Sigmoid colon (tissue), 7 donors: ENCODE data around the gene PLCD1. TPM values are rescaled to one million over a fixed set of nuclear protein-coding genes. Genes with fewer than 3 reads are reported as not detected.

Source experiments
- DNase-seq: peaks from one replicate; pipeline ENCODE4 v3.0.0-alpha.2; 2019
- H3K27ac ChIP-seq, 4 donors: fragments of 200-600 bp; sonication (generic); one replicate each; pipeline ENCODE4 v1.5.1; 2016 to 2019; ENCODE audit warnings: mild to moderate bottlenecking in 1 of 4
- H3K27me3 ChIP-seq, 3 donors: fragments of 200-600 bp; sonication (generic); one replicate each; pipeline ENCODE4 v1.5.1; 2019; ENCODE audit warnings: mild to moderate bottlenecking in 1 of 3
- H3K36me3 ChIP-seq, 4 donors: fragments of 200-600 bp; sonication (generic); one replicate each; pipeline ENCODE4 v1.5.1; 2016 to 2019
- H3K4me1 ChIP-seq, 4 donors: fragments of 200-600 bp; sonication (generic); one replicate each; pipeline ENCODE4 v1.5.1; 2017 to 2019
- H3K4me3 ChIP-seq, 4 donors: fragments of 200-600 bp; sonication (generic); one replicate each; pipeline ENCODE4 v1.5.1; 2017 to 2019; ENCODE audit warnings: mild to moderate bottlenecking in 2 of 4, moderate library complexity in 1 of 4
- H3K9me3 ChIP-seq, 4 donors: fragments of 200-600 bp in 3 of 4; sonication (generic) in 3 of 4; one replicate each; pipeline versions ENCODE4 v1.5.1 to v1.6.1; 2013 to 2019
- CTCF ChIP-seq, 4 experiments: fragments of 450-650 bp in 3 of 4; fragments of 200-600 bp in 1 of 4; IDR thresholded peaks; one replicate each; pipeline ENCODE4 v1.5.1; 2016 to 2019; ENCODE audit warnings: antibody characterized with exemption in 4 of 4, mild to moderate bottlenecking in 3 of 4, moderate library complexity in 2 of 4
- EP300 ChIP-seq, 4 donors: sonication (generic); formaldehyde crosslinking; IDR thresholded peaks; one replicate each; pipeline ENCODE4 v1.6.1; 2017; ENCODE audit warnings: antibody characterized with exemption in 4 of 4
- POLR2A ChIP-seq, 2 donors: fragments of 450-650 bp; IDR thresholded peaks; one replicate each; pipeline ENCODE4 v1.6.1; 2016; ENCODE audit warnings: antibody characterized with exemption in 2 of 2, mild to moderate bottlenecking in 2 of 2, moderate library complexity in 2 of 2
- POLR2AphosphoS5 ChIP-seq, 4 donors: sonication (generic); formaldehyde crosslinking; IDR thresholded peaks; one replicate each; pipeline ENCODE4 v1.6.1; 2017; ENCODE audit warnings: antibody characterized with exemption in 4 of 4
- WGBS, 2 donors: extraction: QIAGEN DNeasy Blood & Tissue Kit; methylation state at CpG; one replicate each; pipeline ENCODE4 v1.1.7; 2013; 5-methylcytosine and 5-hydroxymethylcytosine counted together
- intact Hi-C: fragments of 100-400 bp; cut with DNase I; formaldehyde crosslinking; loops from one replicate; pipeline ENCODE4 v1.15.1; 2023
- polyA plus RNA-seq, 3 donors: library from polyadenylated mRNA; stranded (reverse); fragments of 200-250 nt; gene quantifications; one replicate each; pipeline ENCODE4 v1.2.3, GENCODE V29; 2013
- total RNA-seq, 4 donors: library from RNA; depleted of rRNA; stranded (reverse); fragments of >200 nt; gene quantifications; one replicate each; pipeline ENCODE4 v1.1.0, GENCODE V29; 2016
- donor health status: healthy with polysubstance abuse.
- donor health status: Bipolar disorder and iron deficiency.
- donor health status: healthy.

The PLCD1 gene
- total and polyA plus RNA-seq, 7 donors = 10.3 to 139 (median 22.7) TPM

- Histone ChIP-seq H3K27me3 (no peaks in the 10 kb centered on the region), H3K27ac (peak overlapping the region; percentile 75 to 87 (median 86)), H3K4me3 (no peak overlapping the region), H3K4me1 (peaks cover 0 to 56% (median 45%) of the 10 kb centered on the region in 4 donors), H3K9me3 (no peaks in the 10 kb centered on the region), H3K36me3 (no peaks in the 10 kb centered on the region)
- 94% methylated on average over 6 of the region's 6 CpGs for WGBS, 2 donors
- no peak for DNase-seq
- intact Hi-C loops = loop anchor here (2.0 kb wide), 1 partner anchor 109 kb away; the partner anchor contains the start of gene ACAA1
- no peak for TF ChIP-seq POLR2AphosphoS5 (IDR thresholded peaks at IDR 0.05)
- no peak for TF ChIP-seq CTCF (IDR thresholded peaks at IDR 0.05)
- TF ChIP-seq EP300 (IDR thresholded peaks at IDR 0.05) = no peak
- no peak for TF ChIP-seq POLR2A (IDR thresholded peaks at IDR 0.05)
These were observed 1.7 kb downstream of the PLCD1 start for GRCh38 chr3:38027466-38028465.

- WGBS, 2 donors = 70 to 84% methylated on average over 4 of the region's 4 CpGs
- H3K27me3 ChIP-seq = no peaks in the 10 kb centered on the region
- H3K4me3 ChIP-seq = no peak overlapping the region
- no peaks in the 10 kb centered on the region for H3K9me3 ChIP-seq
- intact Hi-C loops = loop anchor here (2.0 kb wide), 1 partner anchor 110 kb away; the partner anchor contains the start of gene ACAA1
- H3K36me3 ChIP-seq = no peaks in the 10 kb centered on the region
- TF ChIP-seq POLR2A (IDR thresholded peaks at IDR 0.05) = no peak
- no peak for DNase-seq
- peaks cover 0 to 56% (median 45%) of the 10 kb centered on the region in 4 donors for H3K4me1 ChIP-seq
- peak overlapping the region in 2 of 4 donors; percentile 93 to 94 for H3K27ac ChIP-seq
These were observed 2.6 kb downstream of the PLCD1 start for GRCh38 chr3:38026856-38027255.

GRCh38 chr3:38022896-38023709 lies 6.3 kb downstream of the PLCD1 start:
- WGBS, 2 donors = 79 to 88% methylated on average over 6 of the region's 6 CpGs
- Histone ChIP-seq H3K36me3 (peaks cover 0 to 16% (median 5%) of the 10 kb centered on the region in 4 donors), H3K27ac (peak overlapping the region in 2 of 4 donors; percentile 94 to 96), H3K4me3 (no peak overlapping the region), H3K9me3 (no peaks in the 10 kb centered on the region), H3K4me1 (peaks cover 0 to 23% (median 18%) of the 10 kb centered on the region in 4 donors), H3K27me3 (no peaks in the 10 kb centered on the region)
- DNase-seq = no peak
- intact Hi-C loops = no loop called here
- no peak for TF ChIP-seq EP300 (IDR thresholded peaks at IDR 0.05)
- no peak for TF ChIP-seq CTCF (IDR thresholded peaks at IDR 0.05)
- no peak for TF ChIP-seq POLR2A (IDR thresholded peaks at IDR 0.05)
- TF ChIP-seq POLR2AphosphoS5 (IDR thresholded peaks at IDR 0.05) = no peak

- H3K27ac ChIP-seq = peak overlapping the region in 1 of 4 donors; percentile 27
- TF ChIP-seq CTCF (IDR thresholded peaks at IDR 0.05) = no peak
- no peak for TF ChIP-seq POLR2A (IDR thresholded peaks at IDR 0.05)
- no peak for TF ChIP-seq POLR2AphosphoS5 (IDR thresholded peaks at IDR 0.05)
- TF ChIP-seq EP300 (IDR thresholded peaks at IDR 0.05) = no peak
- H3K4me3 ChIP-seq = no peak overlapping the region
- peaks cover 0 to 22% (median 5%) of the 10 kb centered on the region in 4 donors for H3K36me3 ChIP-seq
- no peak for DNase-seq
- H3K4me1 ChIP-seq = peaks cover 0 to 22% (median 18%) of the 10 kb centered on the region in 4 donors
- no peaks in the 10 kb centered on the region for H3K9me3 ChIP-seq
- WGBS, 2 donors = 63 to 74% methylated on average over 3 of the region's 3 CpGs
- no peaks in the 10 kb centered on the region for H3K27me3 ChIP-seq
- intact Hi-C loops = no loop called here
These were observed 7.1 kb downstream of the PLCD1 start for GRCh38 chr3:38022301-38022700.
